NCI-H1092 (cell line): ENCODE measurements around the gene SEPTIN10.

ENCODE experiments used
- DNase-seq: peaks from one replicate; lab custom pipeline; 2025; lab: John Stamatoyannopoulos, UW

SEPTIN10 gene

DNA sequence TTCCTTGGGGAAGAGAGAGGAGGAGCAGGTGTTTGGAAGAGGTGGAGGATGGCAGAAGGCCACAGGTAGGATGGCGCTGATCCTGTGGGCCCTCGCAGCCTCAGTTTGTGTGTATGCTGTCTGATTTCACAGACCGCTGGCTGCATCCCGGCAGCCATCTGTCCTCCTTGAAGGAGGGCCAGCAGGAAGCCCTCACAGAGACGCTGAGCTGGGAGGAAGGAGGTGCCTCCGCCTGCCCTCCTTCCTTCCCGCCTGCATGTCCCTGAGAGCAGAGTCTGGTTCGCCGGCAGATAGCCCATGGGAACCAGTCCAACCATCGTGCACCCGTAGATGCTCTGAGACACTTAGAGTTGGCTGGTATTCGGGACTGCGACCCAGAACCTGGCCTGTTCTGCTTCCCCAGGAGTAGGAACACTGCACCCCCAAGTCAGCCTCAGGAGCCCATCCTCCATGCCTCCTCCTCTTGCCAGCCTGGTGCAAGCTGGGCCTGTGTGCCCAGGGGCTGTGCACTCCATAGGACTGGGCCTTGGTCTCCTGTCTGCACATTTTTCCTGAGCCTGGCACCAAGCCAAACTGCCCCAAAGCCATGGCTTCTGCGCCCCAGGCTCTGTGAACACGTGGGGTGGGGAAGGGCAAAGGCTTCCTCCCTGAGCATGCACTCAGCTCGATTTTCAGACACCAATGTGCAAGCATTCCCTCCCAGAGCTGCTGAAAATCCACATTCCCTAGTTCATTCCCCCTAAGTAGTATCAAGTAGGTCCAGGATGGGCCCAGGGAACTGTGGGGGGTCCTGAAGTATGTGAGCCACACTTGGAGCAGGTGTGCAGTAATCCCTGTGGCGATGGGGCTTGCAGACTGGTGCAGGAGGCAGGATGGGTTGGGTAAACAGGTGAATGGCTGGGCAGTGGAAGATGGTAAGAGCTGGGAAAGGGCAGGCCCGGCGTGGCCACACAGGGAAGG is 115.6 kb downstream of the SEPTIN10 start:
- DNase-seq: no peak

DNA sequence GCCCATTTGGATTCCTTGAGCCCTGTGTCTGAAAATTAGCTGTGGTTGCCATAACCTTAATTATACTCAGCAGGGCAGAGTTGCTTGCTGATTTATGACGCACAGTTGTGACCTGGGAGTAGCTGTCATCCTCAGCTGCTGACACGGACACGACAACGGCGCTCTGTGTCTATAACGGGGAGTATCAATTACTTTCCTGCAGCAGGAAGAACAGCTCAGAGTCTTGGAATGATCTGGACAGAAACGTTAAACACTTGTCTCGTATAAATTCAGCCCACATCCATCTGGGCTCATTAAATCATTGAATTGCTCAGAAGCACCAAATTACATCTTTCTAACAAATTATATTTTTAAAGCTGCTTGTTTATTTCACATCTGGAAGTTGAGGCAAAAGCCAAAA is 116.3 kb downstream of the SEPTIN10 start:
- DNase-seq: no peak

DNA sequence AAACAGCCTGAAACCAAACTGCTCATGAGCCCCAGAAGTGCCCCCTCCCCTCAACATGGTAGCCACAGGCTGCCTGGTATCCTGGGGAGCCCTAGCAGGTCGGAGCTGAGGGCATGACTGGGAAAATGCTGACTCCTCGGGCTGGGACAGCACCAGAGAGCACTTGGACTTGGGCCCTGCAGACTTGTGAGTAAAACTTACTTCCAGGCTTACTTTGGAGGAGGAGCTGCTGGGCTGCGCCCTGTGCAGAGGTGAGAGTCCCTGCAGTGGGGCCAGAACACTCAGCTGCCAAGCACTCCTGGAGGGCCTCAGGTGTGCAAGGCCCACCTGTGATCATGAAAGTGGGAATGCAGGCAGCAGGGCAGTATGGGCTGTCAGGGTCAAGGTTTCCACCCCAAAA is 119.4 kb downstream of the SEPTIN10 start:
- DNase-seq: no peak

DNA sequence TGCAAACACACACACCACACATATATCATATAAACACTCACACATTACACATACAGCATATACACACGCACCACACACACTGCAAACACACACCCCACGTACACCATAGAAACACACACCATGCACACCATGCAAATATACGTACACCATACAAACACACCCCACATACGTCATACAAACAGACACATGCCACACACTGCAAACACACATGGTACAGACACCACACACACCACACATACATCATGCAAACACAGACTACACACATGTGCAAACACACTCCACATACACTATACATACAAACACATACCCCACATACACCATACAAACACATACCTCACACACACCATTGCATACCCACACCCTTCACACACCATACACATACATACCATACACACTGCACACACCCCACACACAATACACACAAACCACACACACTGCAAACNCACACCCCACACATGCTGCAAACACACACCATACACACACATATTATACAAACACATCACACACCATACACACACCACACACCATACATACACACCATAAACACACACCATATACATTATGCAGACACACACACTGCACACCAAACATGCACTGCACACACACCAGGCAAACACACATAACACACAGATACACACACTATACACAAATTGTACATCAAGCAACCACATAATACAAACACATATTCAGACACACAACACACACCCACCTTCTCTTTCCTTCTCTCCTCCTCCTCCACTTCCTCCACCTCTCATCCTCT is 120.4 kb downstream of the SEPTIN10 start:
- DNase-seq: no peak
